Nucleus accumbens (tissue), 56 donors: ENCODE results near the gene KIAA1755.

Source experiments
- DNase-seq, 56 donors: peaks; one replicate each; lab custom pipeline; 2025; lab: John Stamatoyannopoulos, UW

Gene KIAA1755

GRCh38 chr20:38209054-38209675 lies 51.4 kb downstream of the KIAA1755 start:
- no peak for DNase-seq

GRCh38 chr20:38208523-38208922 lies 52.0 kb downstream of the KIAA1755 start:
- no peak for DNase-seq

DNA sequence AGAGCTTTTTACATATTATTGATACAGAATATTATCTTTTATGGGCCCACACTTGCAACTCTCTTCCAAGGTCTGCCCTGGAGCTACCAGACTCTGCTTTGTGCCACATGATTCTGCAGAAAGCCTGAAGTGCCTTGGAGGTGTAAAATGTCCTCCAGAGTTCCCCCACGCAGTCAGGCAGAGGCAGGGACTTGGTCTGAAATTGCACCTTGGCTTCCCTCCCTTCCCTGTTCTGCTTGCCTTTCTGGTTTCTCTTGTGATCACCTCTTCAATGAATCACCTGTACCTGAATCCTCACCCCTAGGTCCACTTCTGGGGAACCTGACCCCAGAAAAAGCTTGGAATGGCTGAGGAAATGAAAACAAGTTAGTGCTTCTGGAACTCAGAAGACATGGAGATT lies 52.4 kb downstream of the KIAA1755 start:
- DNase-seq = no peak

GRCh38 chr20:38207621-38208020 lies 52.9 kb downstream of the KIAA1755 start:
- no peak for DNase-seq

DNA sequence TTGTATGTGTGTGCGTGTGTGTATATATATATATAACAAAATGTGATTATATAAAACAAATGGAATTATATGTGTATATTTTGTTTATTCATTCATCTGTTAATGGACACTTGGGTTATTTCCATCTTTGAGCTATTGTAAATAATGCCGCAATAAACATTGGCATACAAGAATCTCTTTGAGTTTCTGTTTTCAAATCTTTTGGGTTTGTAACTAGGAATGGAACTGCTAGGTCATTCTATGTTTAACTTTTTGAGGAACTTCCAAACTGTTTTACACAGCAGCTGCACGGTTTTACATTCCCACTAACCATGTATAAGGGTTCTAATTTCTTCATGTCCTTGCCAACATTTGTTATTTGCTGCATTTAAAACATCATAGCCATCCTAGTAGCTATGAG lies 55.5 kb downstream of the KIAA1755 start:
- no peak for DNase-seq

DNA sequence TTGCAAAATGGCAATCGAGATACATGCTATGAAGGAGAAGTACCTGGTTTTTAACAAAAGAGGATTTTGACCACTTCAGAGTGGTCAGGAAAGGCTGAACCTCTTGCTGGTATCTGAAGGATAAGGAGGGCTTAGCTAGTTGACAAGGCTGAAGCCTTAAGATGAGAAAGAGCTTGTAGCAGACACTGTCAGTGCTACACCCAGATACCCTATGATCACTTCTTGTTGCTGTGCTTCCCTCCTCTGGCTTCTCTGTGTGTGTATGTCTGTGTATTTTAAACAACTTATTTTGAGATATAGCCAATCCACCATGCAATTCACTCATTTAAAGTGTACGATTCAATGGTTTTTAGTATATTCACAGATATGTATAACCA lies 56.6 kb downstream of the KIAA1755 start:
- DNase-seq = no peak

DNA sequence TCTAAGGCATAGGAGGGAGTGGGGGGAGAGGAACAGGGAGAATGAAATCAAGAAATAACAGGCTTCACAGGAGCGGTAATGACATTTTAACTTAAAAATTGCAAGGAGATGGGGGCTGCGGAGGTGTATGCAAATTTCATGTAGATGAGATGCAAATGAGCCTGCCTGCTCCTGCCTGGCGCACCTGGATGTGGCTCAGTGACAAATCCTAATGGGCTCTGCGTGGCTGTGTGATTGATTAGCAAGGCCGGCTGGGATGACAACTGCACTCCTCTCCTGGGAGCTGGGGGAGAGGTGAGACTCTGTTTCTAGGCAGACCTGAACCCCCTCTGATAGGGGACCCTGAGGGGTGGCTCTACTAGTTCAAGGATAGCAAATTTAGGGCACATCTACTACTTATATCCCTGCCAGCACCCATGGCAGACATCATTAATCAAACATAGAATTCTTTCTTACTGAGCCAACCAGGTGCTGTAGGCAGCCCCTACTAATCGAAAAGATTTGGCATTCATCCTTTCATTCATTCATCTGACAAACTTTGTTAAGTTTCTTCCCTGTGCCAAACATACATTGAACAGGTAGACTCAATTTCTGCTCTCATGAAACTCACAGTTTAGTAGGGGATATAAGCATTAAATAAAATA lies 57.1 kb downstream of the KIAA1755 start:
- peak in 25 of 56 donors; percentile 9 to 79 (median 50) for DNase-seq

DNA sequence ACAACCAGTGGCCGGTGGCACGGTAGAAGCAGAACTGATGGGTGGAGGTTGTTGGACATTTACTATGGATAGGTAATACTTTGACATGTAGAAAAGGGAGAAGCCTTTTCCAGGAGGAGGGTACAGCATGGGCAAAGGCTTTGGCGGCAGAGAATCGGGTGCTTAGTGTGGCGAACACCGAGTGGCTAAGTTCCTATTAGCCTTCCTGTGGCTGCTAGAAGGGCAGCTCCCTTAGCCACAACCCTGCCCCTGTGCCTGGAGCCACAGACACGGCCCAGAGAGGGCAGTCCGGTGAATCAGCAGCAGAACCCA lies 57.6 kb downstream of the KIAA1755 start:
- DNase-seq = peak in 2 of 56 donors; percentile 45 to 50

- DNase-seq = no peak
These were observed 58.2 kb downstream of the KIAA1755 start for GRCh38 chr20:38202153-38202981.

DNA sequence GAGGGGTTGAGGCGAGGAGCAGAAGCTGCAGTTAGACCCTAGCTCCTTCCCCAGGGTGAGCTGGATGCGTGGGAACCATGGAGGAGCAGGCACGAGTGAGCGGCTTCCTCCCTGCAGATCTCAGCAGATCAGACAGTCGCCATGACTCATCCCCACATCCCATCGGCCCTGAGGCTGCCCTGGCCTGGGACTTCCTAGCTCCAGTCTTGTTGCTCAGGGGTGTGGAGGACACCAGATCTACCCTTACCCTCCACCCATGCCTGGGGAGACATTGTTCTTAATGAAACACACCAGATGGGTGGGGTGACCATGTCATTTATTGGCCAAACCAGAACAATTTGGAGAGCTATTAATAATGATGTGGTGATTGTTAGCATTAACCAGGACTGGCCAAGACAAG lies 59.2 kb downstream of the KIAA1755 start:
- DNase-seq = no peak

DNA sequence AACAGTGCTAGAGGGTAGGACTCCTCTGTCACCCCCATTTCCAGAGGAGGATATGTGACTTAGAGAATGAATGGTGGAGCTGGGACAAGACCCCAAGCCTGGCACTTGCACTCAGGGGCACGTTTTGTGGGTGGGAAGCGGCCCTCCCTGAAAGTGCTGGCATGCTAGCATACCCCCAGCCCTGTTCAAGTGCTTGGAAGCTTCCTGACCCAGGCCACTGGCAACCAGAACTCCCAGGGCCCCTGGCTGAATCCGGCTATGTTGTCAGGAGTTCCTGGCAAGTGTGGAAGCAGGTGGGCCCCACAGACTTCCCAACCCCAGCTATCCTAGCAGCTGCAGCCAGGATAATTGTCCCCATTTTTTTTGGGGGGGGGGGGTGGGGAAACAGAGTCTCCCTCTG lies 59.9 kb downstream of the KIAA1755 start:
- DNase-seq = no peak

DNA sequence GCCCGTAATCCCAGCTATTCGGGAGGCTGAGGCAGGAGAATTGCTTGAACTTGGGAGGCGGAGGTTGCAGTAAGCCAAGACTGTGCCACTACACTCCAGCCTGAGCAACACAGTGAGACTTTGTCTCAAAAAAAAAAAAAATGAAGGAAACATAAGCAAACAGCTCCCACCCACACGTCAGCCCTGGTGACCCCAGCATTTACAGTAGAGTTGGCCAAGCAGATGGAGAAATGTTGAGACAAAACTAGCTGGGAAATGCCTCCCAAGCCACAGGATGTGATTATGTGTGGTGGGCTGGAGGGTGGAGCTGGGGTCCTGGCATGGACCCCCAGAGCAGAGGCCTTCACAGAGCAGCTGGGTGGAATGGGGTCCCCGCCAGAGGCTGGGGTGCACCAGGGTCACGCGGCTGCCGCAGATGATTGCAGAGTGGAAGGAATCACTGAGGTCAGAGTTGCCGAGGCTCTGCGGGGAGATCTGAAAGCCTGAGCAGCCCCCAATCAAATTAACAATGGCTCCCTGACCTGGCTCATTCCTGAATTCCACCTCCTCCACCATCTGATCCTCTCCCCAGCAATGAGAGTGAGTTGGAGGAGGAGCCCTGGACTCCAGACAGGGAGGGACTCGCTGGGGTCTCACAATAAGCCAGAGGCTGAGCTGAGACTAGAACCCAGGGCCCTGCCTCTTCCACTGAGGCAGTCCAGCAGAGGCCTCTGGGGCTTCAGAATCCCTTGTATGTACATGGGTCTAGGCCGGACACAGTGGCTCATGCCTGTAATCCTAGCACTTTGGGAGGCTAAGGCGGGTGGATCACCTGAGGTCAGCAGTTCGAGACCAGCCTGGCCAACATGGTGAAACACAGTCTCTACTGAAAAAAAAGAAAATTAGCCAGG lies 60.8 kb downstream of the KIAA1755 start:
- no peak for DNase-seq

GRCh38 chr20:38198238-38198861 lies 62.2 kb downstream of the KIAA1755 start:
- DNase-seq = no peak

DNA sequence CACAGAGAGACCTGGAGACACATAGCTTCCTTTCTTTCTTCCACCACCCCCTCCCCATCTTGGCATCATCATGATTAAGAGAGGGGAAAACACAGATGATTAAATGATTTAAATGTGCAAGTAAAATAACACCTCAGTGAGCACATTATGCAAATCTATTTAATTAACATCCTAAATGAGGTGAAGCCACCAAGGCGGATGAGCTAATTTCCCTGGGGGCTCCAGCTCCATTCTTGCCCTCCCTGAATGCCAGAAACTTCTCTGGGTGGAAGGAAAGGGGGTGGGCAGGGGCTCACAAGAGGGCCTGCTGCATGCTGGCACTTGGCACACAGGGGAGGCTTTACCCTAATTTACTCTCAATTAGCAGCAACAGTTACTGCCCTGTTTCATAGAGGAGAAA lies 62.9 kb downstream of the KIAA1755 start:
- no peak for DNase-seq

GRCh38 chr20:38197217-38197616 lies 63.3 kb downstream of the KIAA1755 start:
- DNase-seq = no peak

GRCh38 chr20:38196592-38196991 lies 63.9 kb downstream of the KIAA1755 start:
- no peak for DNase-seq

DNA sequence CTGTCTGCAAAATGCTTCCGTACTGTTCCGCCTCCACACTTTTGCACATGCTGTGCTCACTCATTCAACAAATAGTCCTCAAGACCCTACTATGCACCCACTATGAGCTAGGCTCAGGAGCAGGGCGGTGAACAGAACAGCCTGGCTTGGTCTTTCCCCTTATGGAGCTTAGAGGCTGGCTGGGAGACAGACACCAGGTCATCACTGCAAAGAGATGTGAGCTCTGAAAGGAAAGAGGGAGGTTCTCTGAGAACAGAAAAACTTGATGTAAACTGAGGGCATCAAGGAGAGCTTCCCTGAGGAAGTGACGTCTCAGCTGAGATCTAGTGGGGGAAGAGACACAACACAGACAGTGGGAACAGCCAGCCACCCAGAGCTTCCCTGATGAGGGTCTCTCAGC lies 64.5 kb downstream of the KIAA1755 start:
- no peak for DNase-seq

- no peak for DNase-seq
These were observed 65.0 kb downstream of the KIAA1755 start for GRCh38 chr20:38195521-38195920.

- no peak for DNase-seq
These were observed 65.5 kb downstream of the KIAA1755 start for GRCh38 chr20:38194971-38195504.

DNA sequence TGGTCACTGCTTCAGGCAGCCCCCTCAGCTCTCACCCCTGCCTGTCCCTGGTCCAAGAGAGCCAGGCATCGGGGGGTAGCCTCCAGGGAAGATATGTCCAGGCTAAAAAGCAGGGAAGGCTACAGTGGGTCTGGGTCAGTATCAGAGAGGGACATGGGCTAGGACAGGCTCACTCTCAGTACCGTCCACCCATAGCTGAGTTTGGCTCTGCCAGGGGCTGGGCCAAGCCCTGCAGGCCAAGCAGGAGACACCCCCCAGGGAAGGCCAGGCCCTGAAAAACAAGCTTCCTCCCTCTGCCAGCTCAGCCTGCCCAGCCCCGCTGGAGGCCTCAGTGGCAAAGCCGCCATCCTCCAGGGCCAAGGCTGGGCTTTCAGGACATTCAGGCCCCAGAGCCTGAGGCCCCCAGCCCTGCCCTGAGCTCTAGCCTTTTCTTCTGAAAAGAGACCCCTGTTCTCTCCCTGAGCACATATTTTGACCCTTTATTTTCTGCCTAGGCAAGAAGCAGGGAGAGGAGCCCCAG lies 66.9 kb downstream of the KIAA1755 start:
- no peak for DNase-seq
